Measurements from ENCODE around the gene NFYB. TPM values are rescaled to one million over a fixed set of nuclear protein-coding genes. Genes with fewer than 3 reads are reported as not detected.
A peak's percentile ranks its signal among the peaks of the same experiment; 100 is the strongest.

Gene NFYB
- total RNA-seq (10 to 100 TPM; 11.6 to 25.9 (median 24.4) TPM), polyA plus RNA-seq (10 to 100 TPM; 39.1 to 47.0 TPM), total RNA-seq (24.2 reads per million, percentile 55 among the genes with 10 or more reads in this experiment)

DNA sequence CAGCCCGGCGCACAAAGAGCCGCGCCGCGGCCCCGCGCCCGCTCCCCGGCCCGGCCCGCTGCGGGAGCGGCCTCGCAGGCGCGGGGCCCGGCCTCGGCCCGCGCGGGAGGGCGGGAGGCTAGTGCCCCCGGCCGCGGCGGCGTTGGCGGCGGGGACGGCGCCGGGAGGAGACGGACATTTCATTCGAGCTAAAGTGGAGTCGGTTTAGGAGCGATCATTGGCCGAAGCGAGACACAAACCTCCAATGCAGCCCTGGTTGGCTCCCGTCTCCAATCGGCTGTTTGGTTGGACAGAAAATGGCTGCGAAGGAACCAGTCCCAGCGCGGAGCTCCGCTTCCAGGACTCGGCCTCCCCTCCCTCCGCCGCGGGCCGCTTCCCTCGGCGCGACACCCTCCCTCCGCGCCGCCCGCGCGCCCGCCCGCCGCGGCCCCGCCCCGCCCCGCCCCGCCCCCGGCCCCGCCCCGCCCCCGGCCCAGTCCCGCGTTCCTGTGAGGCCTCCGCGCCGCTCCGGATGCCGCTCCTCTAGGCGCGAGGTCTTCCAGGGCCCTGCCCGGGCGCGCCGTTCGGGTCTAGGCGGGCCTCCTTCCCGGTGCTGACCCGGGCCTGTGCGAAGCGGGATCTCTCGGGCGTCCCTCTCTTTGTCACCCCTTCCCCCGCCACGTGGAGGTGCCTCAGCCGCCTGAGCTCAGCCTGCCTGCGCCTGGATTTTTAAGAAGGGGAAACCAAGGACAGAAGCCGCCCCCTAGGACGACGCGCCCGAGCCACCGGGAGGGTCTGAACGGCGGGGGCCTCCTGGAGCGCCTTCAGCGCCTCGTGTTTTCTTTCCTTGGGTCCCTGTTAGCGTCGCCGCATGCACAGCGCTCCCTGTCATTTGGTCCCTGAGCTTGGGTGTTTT lies at the start of gene NFYB:
Gene NFYB, minus strand, starts transcription at position 309 of the 895 bp plus-strand sequence. CDS start 2,757 bp downstream, outside the sequence.
- Histone ChIP-seq H3K27me3 (ENCODE audit: control insufficient read depth in 2 of 2, insufficient read depth in 2 of 2, low read length in 2 of 2) (no peaks in the 10 kb centered on the region), H3K36me3 (ENCODE audit: control insufficient read depth in 2 of 3, insufficient read depth in 3 of 3, low read length in 3 of 3) (no peaks in the 10 kb centered on the region), H3K4me3 (ENCODE audit: low read length) (peak within 1 kb of the TSS; percentile 69), H3K4me1 (ENCODE audit: control insufficient read depth in 2 of 2, insufficient read depth in 2 of 2, low read length in 2 of 2) (peaks cover 10 to 23% of the 10 kb centered on the region in 2 donors), H3K9me3 (ENCODE audit: control insufficient read depth in 2 of 3, low read length in 3 of 3) (no peaks in the 10 kb centered on the region), H3K27ac (ENCODE audit: low read depth, low read length) (peak within 1 kb of the TSS; percentile 72)
- Mint-ChIP-seq H3K36me3 (no peaks in the 10 kb centered on the region), H3K27me3 (peaks cover 0 to 24% (median 0%) of the 10 kb centered on the region in 5 donors), H3K4me1 (peaks cover 0 to 22% (median 9%) of the 10 kb centered on the region in 7 donors), H3K4me3 (peak within 1 kb of the TSS; percentile 81 to 93 (median 90)), H3K9me3 (no peaks in the 10 kb centered on the region), H3K27ac (peak within 1 kb of the TSS; percentile 71 to 95 (median 89))
- ChIA-PET CTCF (interaction anchor here (0.6 to 0.7 kb wide), 5 partner anchors 139 to 1131 kb away, joined by 5 to 7 read pairs (median 5); no protein-coding TSS in a partner anchor), POLR2A (interaction anchor here (0.6 to 3.5 kb wide), 20 partner anchors 9 to 1197 kb away, joined by 3 to 32 read pairs (median 3); partner anchors contain the start of genes HCFC2, HSP90B1, TDG and WASHC4)
- ATAC-seq (peak; percentile 97), DNase-seq (peak; percentile 90 to 96 (median 94))
- intact Hi-C loops (cut with micrococcal nuclease): loop anchor here (1.0 to 5.0 kb wide), 17 partner anchors 74 to 1193 kb away; partner anchors contain the start of genes C12orf75 (in 2 of the 2), EID3 (in 2 of the 2), HCFC2 (in 2 of the 2) and NT5DC3 (in 2 of the 2)

DNA sequence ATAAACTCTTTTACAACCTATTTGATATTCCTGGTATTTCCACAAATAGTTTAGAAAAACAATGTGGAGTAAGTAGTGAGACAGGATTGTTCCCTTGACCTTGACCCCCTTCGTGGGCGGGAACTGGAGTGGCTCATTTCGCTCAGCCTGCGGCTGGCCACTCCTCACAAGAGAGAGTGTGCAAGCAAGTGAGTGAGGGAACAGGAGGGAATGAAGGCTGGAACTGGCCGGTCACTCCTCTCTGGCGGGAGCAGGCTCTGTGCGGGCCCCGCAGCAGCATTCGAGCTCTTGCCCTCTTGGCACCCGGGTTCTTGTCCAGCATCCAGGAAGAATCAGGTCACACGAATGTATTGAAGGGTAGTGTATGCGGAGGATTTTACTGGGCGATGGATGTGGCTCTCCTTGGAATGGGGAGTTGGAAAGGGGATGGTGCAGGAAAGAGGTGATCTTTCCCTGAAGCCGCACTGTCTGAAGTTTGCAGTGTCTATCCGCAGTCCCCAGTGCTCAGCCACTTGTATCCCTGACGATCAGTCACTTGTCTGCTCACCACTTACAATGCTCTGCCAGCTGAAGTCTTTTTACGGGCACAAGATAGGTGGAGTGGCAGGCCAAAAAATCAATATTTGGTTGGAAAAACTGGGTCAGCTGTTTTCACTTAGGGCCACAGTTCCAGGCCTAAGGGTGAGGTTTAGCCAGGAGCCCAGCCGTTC lies 49.6 kb upstream of the NFYB start:
- POLR2A ChIA-PET: no interaction called here
- Mint-ChIP-seq H3K36me3 (peaks cover 0 to 3% (median 0%) of the 10 kb centered on the region in 5 donors), H3K27ac (no peak overlapping the region), H3K4me1 (no peaks in the 10 kb centered on the region), H3K9me3 (peaks cover 0 to 8% (median 0%) of the 10 kb centered on the region in 11 donors), H3K4me3 (no peak overlapping the region), H3K27me3 (peaks cover 0 to 1% (median 0%) of the 10 kb centered on the region in 5 donors)
- intact Hi-C loops (cut with micrococcal nuclease): no loop called here
- H3K9me3 ChIP-seq (ENCODE audit: control insufficient read depth in 2 of 3, low read length in 3 of 3): no peaks in the 10 kb centered on the region
- DNase-seq (no peak), ATAC-seq (no peak)
- no peaks in the 10 kb centered on the region for H3K36me3 ChIP-seq (ENCODE audit: control insufficient read depth in 2 of 3, insufficient read depth in 3 of 3, low read length in 3 of 3)
- CTCF ChIA-PET: no interaction called here
- H3K4me1 ChIP-seq (ENCODE audit: control insufficient read depth in 2 of 2, insufficient read depth in 2 of 2, low read length in 2 of 2): no peaks in the 10 kb centered on the region
- no peaks in the 10 kb centered on the region for H3K27me3 ChIP-seq (ENCODE audit: control insufficient read depth in 2 of 2, insufficient read depth in 2 of 2, low read length in 2 of 2)
- no peak overlapping the region for H3K4me3 ChIP-seq (ENCODE audit: low read length)
- no peak overlapping the region for H3K27ac ChIP-seq (ENCODE audit: low read depth, low read length)

DNA sequence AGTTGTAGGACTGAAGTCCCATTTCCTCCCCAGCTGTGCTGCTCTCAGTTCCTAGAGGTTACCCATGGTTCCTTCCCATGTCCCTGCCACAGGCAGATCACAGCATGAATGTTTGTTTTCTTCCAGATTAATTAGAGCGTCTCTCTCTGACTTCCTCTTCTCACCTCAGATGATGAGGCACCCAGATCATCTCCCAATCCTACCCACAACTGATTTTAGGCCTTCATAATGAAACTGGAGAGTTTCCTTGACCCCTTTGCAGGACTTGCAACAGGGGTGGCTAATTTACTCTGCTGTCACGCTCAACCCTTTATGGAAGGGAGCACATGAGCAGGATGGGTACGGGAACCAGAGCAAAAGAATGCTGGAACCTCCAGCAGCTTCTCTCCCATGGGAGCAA lies 45.4 kb upstream of the NFYB start:
- H3K9me3 Mint-ChIP-seq: peaks cover 0 to 8% (median 0%) of the 10 kb centered on the region in 11 donors
- Histone ChIP-seq H3K4me1 (ENCODE audit: control insufficient read depth in 2 of 2, insufficient read depth in 2 of 2, low read length in 2 of 2) (no peaks in the 10 kb centered on the region), H3K36me3 (ENCODE audit: control insufficient read depth in 2 of 3, insufficient read depth in 3 of 3, low read length in 3 of 3) (no peaks in the 10 kb centered on the region), H3K27ac (ENCODE audit: low read depth, low read length) (no peak overlapping the region), H3K4me3 (ENCODE audit: low read length) (no peak overlapping the region), H3K9me3 (ENCODE audit: control insufficient read depth in 2 of 3, low read length in 3 of 3) (no peaks in the 10 kb centered on the region), H3K27me3 (ENCODE audit: control insufficient read depth in 2 of 2, insufficient read depth in 2 of 2, low read length in 2 of 2) (no peaks in the 10 kb centered on the region)
- POLR2A ChIA-PET: no interaction called here
- no peak overlapping the region for H3K4me3 Mint-ChIP-seq
- intact Hi-C loops (cut with micrococcal nuclease): no loop called here
- CTCF ChIA-PET: no interaction called here
- no peak overlapping the region for H3K27ac Mint-ChIP-seq
- H3K27me3 Mint-ChIP-seq: peaks cover 0 to 2% (median 0%) of the 10 kb centered on the region in 5 donors
- ATAC-seq (no peak), DNase-seq (no peak)
- no peaks in the 10 kb centered on the region for H3K4me1 Mint-ChIP-seq
- peaks cover 0 to 4% (median 0%) of the 10 kb centered on the region in 5 donors for H3K36me3 Mint-ChIP-seq

DNA sequence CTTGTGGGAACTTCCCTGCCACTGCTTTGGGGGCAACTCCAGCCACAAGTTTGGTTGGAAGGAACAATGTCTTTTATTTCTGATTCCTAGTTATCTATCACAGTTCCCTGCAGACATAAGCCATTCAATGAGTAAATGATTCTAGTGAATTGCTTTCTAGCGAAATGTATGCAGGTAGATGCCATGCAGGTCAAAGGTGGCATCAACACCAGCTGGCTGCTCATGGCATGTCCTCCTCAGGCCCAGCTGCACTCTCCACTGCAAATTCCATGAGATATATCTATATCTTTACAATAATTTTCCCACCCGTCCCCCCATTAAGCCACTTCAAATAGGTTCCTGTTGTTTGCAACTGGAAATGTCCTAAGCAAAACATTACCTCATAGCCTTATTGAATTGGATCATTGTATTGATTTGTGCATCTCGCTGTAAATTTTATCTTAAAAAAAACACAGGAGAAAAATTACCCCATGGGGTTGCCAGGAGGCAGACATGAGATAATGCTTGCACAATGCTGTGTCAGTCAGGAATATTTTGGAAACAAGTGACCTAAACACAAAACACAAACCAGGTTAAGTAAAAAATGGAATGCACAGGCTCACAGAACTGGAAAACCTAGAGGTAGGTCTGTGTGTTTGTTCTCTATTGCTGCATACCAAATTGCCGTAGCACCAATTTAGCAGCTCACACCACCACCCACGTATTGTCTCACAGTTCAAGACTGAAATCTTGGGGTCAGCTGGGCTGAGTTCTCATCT lies 44.8 kb upstream of the NFYB start:
- peaks cover 0 to 8% (median 0%) of the 10 kb centered on the region in 11 donors for H3K9me3 Mint-ChIP-seq

DNA sequence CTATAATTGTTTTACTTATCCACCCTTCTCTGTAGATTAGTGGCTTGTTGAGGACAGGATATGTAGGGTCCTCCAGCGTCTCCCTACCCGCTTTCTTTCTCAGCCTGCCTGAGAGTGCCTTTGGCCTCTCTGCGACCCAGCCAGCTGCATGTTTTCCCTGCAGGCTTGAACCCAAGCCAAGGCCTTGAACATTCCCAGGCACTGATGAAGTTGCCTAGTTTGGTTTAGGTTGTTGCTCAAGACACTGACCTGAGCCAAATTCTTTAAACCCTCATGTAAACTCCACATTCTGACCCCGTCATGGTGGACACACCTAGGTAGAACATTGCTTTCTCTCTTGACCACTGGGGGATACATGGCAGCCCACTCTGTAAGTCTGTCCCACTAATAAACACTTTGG lies 44.1 kb upstream of the NFYB start:
- peaks cover 0 to 11% (median 0%) of the 10 kb centered on the region in 7 donors for H3K4me1 Mint-ChIP-seq
- Histone ChIP-seq H3K9me3 (ENCODE audit: control insufficient read depth in 2 of 3, low read length in 3 of 3) (no peaks in the 10 kb centered on the region), H3K36me3 (ENCODE audit: control insufficient read depth in 2 of 3, insufficient read depth in 3 of 3, low read length in 3 of 3) (no peaks in the 10 kb centered on the region), H3K27me3 (ENCODE audit: control insufficient read depth in 2 of 2, insufficient read depth in 2 of 2, low read length in 2 of 2) (no peaks in the 10 kb centered on the region), H3K4me3 (ENCODE audit: low read length) (no peak overlapping the region), H3K4me1 (ENCODE audit: control insufficient read depth in 2 of 2, insufficient read depth in 2 of 2, low read length in 2 of 2) (no peaks in the 10 kb centered on the region), H3K27ac (ENCODE audit: low read depth, low read length) (no peak overlapping the region)
- H3K27ac Mint-ChIP-seq: no peak overlapping the region
- H3K4me3 Mint-ChIP-seq: no peak overlapping the region
- H3K27me3 Mint-ChIP-seq: peaks cover 0 to 10% (median 0%) of the 10 kb centered on the region in 5 donors
- H3K9me3 Mint-ChIP-seq: peaks cover 0 to 8% (median 0%) of the 10 kb centered on the region in 11 donors
- ATAC-seq (no peak), DNase-seq (no peak)
- POLR2A ChIA-PET: no interaction called here
- CTCF ChIA-PET: no interaction called here
- intact Hi-C loops (cut with micrococcal nuclease): no loop called here
- H3K36me3 Mint-ChIP-seq: peaks cover 0 to 4% (median 0%) of the 10 kb centered on the region in 5 donors

More for the DNA sequence above, 44.8 kb upstream of the NFYB start:
- ChIA-PET CTCF (no interaction called here), POLR2A (no interaction called here)
- Mint-ChIP-seq H3K4me1 (peaks cover 0 to 5% (median 0%) of the 10 kb centered on the region in 7 donors), H3K36me3 (peaks cover 0 to 4% (median 0%) of the 10 kb centered on the region in 5 donors), H3K4me3 (no peak overlapping the region), H3K27me3 (peaks cover 0 to 9% (median 0%) of the 10 kb centered on the region in 5 donors), H3K27ac (no peak overlapping the region)
- Histone ChIP-seq H3K9me3 (ENCODE audit: control insufficient read depth in 2 of 3, low read length in 3 of 3) (no peaks in the 10 kb centered on the region), H3K4me3 (ENCODE audit: low read length) (no peak overlapping the region), H3K27ac (ENCODE audit: low read depth, low read length) (no peak overlapping the region), H3K36me3 (ENCODE audit: control insufficient read depth in 2 of 3, insufficient read depth in 3 of 3, low read length in 3 of 3) (no peaks in the 10 kb centered on the region), H3K4me1 (ENCODE audit: control insufficient read depth in 2 of 2, insufficient read depth in 2 of 2, low read length in 2 of 2) (no peaks in the 10 kb centered on the region), H3K27me3 (ENCODE audit: control insufficient read depth in 2 of 2, insufficient read depth in 2 of 2, low read length in 2 of 2) (no peaks in the 10 kb centered on the region)
- DNase-seq: no peak
- no peak for ATAC-seq
- intact Hi-C loops (cut with micrococcal nuclease): no loop called here

DNA sequence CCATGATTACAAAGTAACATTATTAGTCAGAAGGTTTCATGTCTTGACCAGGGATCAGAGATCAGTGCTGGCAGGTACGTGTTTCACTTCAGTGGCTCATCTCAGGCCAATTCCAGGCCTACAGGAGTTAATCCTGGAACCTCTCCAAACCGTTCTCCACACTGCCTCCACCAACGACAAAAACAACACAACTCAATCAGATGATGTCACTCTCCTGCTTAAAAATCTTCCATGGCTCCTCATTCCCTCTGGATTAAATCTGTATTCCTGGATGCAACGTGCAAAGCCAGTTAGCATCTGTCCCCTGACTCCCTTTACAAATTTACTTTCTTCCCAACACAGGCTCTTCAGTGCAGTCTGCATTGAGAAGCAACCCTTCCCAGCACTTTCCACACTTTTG lies 43.3 kb upstream of the NFYB start:
- no peak for DNase-seq
- no peak overlapping the region for H3K4me3 ChIP-seq (ENCODE audit: low read length)
- no peak for ATAC-seq
- no peaks in the 10 kb centered on the region for H3K36me3 ChIP-seq (ENCODE audit: control insufficient read depth in 2 of 3, insufficient read depth in 3 of 3, low read length in 3 of 3)
- Mint-ChIP-seq H3K9me3 (peaks cover 0 to 8% (median 0%) of the 10 kb centered on the region in 11 donors), H3K4me3 (no peak overlapping the region), H3K27me3 (peaks cover 0 to 10% (median 0%) of the 10 kb centered on the region in 5 donors), H3K36me3 (peaks cover 0 to 4% (median 0%) of the 10 kb centered on the region in 5 donors), H3K27ac (no peak overlapping the region), H3K4me1 (peaks cover 0 to 12% (median 0%) of the 10 kb centered on the region in 7 donors)
- H3K27ac ChIP-seq (ENCODE audit: low read depth, low read length): no peak overlapping the region
- ChIA-PET POLR2A (no interaction called here), CTCF (no interaction called here)
- no peaks in the 10 kb centered on the region for H3K27me3 ChIP-seq (ENCODE audit: control insufficient read depth in 2 of 2, insufficient read depth in 2 of 2, low read length in 2 of 2)
- intact Hi-C loops (cut with micrococcal nuclease): no loop called here
- no peaks in the 10 kb centered on the region for H3K4me1 ChIP-seq (ENCODE audit: control insufficient read depth in 2 of 2, insufficient read depth in 2 of 2, low read length in 2 of 2)
- H3K9me3 ChIP-seq (ENCODE audit: control insufficient read depth in 2 of 3, low read length in 3 of 3): no peaks in the 10 kb centered on the region
